IPS-18c (cell line): ENCODE results near the gene OPCML.

Experiments
- H3K4me3 ChIP-seq: 2 replicates; pipeline ENCODE4 v1.7.0; 2013; ENCODE audit warnings: low read depth, mild to moderate bottlenecking, low read length, moderate library complexity; ENCODE audit not compliant: insufficient read depth
- H3K9me3 ChIP-seq: one replicate; pipeline ENCODE4 v1.6.1; 2013; ENCODE audit warnings: mild to moderate bottlenecking, low read length, moderate library complexity; ENCODE audit not compliant: control insufficient read depth, insufficient read depth

The OPCML gene

GRCh38 chr11:133399855-133400625 lies 132.3 kb downstream of the OPCML start:
- Histone ChIP-seq H3K9me3 (no peaks in the 10 kb centered on the region), H3K4me3 (no peak overlapping the region)

- no peak overlapping the region for H3K4me3 ChIP-seq
These were observed 133.0 kb downstream of the OPCML start for GRCh38 chr11:133399294-133399693.

GRCh38 chr11:133390803-133391202 lies 141.5 kb downstream of the OPCML start:
- H3K9me3 ChIP-seq: peaks cover 3% of the 10 kb centered on the region
- no peak overlapping the region for H3K4me3 ChIP-seq

More at GRCh38 chr11:133399294-133399693, 133.0 kb downstream of the OPCML start:
- H3K9me3 ChIP-seq: no peaks in the 10 kb centered on the region

GRCh38 chr11:133388975-133389568 lies 143.2 kb downstream of the OPCML start:
- Histone ChIP-seq H3K4me3 (no peak overlapping the region), H3K9me3 (peaks cover 3% of the 10 kb centered on the region)

- H3K9me3 ChIP-seq: peaks cover 3% of the 10 kb centered on the region
- H3K4me3 ChIP-seq: no peak overlapping the region
These were observed 144.0 kb downstream of the OPCML start for GRCh38 chr11:133388260-133388659.

GRCh38 chr11:133386852-133387251 lies 145.4 kb downstream of the OPCML start:
- peaks cover 3% of the 10 kb centered on the region for H3K9me3 ChIP-seq

GRCh38 chr11:133386262-133386661 lies 146.0 kb downstream of the OPCML start:
- H3K9me3 ChIP-seq: peaks cover 3% of the 10 kb centered on the region
- H3K4me3 ChIP-seq: no peak overlapping the region

More at GRCh38 chr11:133386852-133387251, 145.4 kb downstream of the OPCML start:
- no peak overlapping the region for H3K4me3 ChIP-seq

- Histone ChIP-seq H3K9me3 (peaks cover 3% of the 10 kb centered on the region), H3K4me3 (no peak overlapping the region)
These were observed 146.5 kb downstream of the OPCML start for GRCh38 chr11:133385781-133386180.

- H3K4me3 ChIP-seq: no peak overlapping the region
- peaks cover 3% of the 10 kb centered on the region for H3K9me3 ChIP-seq
These were observed 147.6 kb downstream of the OPCML start for GRCh38 chr11:133384731-133385130.

- no peak overlapping the region for H3K4me3 ChIP-seq
- peaks cover 3% of the 10 kb centered on the region for H3K9me3 ChIP-seq
These were observed 148.6 kb downstream of the OPCML start for GRCh38 chr11:133383689-133384088.

GRCh38 chr11:133383201-133383600 lies 149.1 kb downstream of the OPCML start:
- H3K9me3 ChIP-seq: peaks cover 3% of the 10 kb centered on the region
- no peak overlapping the region for H3K4me3 ChIP-seq

GRCh38 chr11:133382131-133382812 lies 150.0 kb downstream of the OPCML start:
- H3K9me3 ChIP-seq: peaks cover 3% of the 10 kb centered on the region
- no peak overlapping the region for H3K4me3 ChIP-seq

GRCh38 chr11:133381761-133382130 lies 150.6 kb downstream of the OPCML start:
- no peak overlapping the region for H3K4me3 ChIP-seq
- peaks cover 2% of the 10 kb centered on the region for H3K9me3 ChIP-seq

GRCh38 chr11:133366147-133366546 lies 166.2 kb downstream of the OPCML start:
- Histone ChIP-seq H3K9me3 (peaks cover 2% of the 10 kb centered on the region), H3K4me3 (no peak overlapping the region)

GRCh38 chr11:133362916-133363315 lies 169.4 kb downstream of the OPCML start:
- Histone ChIP-seq H3K9me3 (peaks cover 2% of the 10 kb centered on the region), H3K4me3 (no peak overlapping the region)

GRCh38 chr11:133362156-133362555 lies 170.1 kb downstream of the OPCML start:
- Histone ChIP-seq H3K9me3 (peaks cover 2% of the 10 kb centered on the region), H3K4me3 (no peak overlapping the region)

- Histone ChIP-seq H3K9me3 (peaks cover 2% of the 10 kb centered on the region), H3K4me3 (no peak overlapping the region)
These were observed 170.7 kb downstream of the OPCML start for GRCh38 chr11:133361689-133361994.
